ENCODE results near the gene CCSER1.

The CCSER1 gene

DNA sequence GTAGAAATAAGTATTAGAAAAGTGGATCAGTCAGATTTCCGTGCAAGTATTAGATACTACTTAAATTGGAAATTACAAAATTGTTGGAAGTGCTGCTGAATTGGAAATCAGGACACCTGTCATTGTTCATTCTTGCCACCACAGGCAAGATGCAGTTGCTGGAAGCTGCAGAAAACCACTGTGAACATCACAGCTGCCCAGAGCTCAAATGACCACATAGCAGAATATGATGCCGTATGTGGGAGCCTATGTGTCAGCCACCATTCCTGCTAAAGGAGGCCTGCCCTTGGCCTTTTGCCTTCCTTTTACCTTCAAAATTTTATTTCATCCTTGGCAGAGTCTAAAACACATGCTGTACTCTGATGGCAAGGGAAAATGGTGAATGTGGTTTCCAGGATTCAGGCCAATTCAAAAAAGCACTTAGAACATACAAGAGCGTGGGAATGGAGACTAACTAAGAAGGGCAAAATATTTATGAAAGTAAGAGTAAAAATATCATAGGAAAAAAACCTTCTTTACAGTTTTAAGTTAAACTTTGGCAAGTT, 1171.0 kb downstream of the CCSER1 start:
- DNase-seq (ENCODE audit: insufficient read length, low spot score), result no peak
- TF ChIP-seq, protein P1, sequence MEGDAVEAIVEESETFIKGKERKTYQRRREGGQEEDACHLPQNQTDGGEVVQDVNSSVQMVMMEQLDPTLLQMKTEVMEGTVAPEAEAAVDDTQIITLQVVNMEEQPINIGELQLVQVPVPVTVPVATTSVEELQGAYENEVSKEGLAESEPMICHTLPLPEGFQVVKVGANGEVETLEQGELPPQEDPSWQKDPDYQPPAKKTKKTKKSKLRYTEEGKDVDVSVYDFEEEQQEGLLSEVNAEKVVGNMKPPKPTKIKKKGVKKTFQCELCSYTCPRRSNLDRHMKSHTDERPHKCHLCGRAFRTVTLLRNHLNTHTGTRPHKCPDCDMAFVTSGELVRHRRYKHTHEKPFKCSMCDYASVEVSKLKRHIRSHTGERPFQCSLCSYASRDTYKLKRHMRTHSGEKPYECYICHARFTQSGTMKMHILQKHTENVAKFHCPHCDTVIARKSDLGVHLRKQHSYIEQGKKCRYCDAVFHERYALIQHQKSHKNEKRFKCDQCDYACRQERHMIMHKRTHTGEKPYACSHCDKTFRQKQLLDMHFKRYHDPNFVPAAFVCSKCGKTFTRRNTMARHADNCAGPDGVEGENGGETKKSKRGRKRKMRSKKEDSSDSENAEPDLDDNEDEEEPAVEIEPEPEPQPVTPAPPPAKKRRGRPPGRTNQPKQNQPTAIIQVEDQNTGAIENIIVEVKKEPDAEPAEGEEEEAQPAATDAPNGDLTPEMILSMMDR (IDR thresholded peaks at IDR 0.05; ENCODE audit: insufficient read depth, missing control alignments), result no peak
- FAIRE-seq, result no peak

DNA sequence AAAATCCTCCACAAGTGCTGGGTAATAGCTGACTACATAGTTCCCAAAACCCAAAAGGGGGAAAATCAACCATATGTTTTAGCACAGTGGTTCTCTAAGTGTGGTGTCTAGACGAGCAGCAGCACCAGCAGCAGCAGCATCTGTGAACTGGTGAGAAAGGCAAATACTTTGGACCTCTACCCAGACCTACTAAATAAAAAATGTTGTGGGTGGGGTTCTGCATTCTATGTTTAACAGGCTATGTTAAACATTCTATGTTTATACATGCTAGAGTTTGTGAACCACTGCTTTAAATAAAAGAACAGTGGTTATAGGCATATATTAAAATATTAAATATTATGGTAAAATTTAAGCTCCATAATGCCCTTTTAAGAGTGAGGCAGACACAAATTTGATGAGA, 1171.6 kb downstream of the CCSER1 start:
- TF ChIP-seq, protein P1 (IDR thresholded peaks at IDR 0.05; ENCODE audit: insufficient read depth, missing control alignments), result no peak
- DNase-seq (ENCODE audit: insufficient read length, low spot score) (no peak), FAIRE-seq (no peak)

DNA sequence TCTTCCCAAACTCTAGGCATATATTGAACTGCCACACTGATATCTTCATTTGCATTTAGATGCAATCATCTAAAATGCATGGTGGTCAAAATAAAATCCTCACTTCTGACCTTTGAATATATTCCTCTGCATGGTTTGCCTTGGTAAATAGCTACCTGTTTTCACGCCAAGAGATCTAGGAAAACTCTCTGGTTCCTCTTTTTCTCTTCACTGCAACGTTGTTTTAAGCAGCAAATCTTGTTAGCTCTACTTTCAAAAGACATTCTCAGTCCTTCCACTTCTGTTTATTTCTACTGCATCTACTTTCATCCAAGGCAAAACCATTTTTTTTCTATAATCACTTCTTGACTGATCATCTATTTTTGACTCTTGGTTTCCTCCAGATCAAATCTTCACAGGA, 1174.9 kb downstream of the CCSER1 start:
- no peak for FAIRE-seq
- no peak for DNase-seq (ENCODE audit: insufficient read length, low spot score)
- TF ChIP-seq, protein P1 (IDR thresholded peaks at IDR 0.05; ENCODE audit: insufficient read depth, missing control alignments), result no peak

DNA sequence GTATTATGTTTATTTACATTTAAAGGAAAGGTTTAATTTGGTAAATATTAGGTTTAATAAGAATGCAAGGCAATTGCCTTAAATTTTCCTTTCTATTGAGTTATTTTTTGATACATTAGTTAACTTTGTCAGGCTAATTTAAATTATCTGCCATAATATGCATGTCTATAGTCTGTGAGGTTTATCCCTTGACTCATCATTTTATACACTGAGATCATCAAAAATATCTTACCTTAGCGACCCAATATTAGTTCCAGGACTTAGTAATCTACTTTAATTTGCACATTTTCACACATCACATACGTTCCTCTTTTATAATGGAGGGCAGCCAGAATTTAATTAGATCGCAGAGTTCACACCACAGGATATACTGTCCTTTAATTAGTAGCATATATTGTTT, 1177.1 kb downstream of the CCSER1 start:
- TF ChIP-seq, protein P1 (IDR thresholded peaks at IDR 0.05; ENCODE audit: insufficient read depth, missing control alignments), result no peak
- no peak for DNase-seq (ENCODE audit: insufficient read length, low spot score)
- no peak for FAIRE-seq

DNA sequence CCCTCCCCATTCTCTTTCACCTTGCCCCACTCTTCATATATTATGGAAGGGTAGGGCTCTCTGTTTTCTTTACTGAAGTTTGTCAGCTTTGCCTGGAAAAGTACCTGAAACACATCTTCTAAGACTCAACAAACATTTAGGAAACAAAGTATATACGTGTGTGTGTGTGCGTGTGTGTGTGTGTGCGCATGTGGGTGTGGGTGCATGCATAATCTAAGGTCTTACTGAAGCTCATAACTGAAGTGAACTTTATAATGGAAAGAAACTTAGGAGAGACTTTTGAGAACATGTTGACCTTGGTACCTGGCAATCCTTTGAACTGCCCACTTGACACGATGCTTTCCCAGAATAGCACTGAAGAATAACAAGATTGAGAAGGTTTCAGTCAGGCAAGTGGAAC, 1190.2 kb downstream of the CCSER1 start:
- no peak for DNase-seq (ENCODE audit: insufficient read length, low spot score)
- TF ChIP-seq, protein P1 (IDR thresholded peaks at IDR 0.05; ENCODE audit: insufficient read depth, missing control alignments), result no peak
- no peak for FAIRE-seq

DNA sequence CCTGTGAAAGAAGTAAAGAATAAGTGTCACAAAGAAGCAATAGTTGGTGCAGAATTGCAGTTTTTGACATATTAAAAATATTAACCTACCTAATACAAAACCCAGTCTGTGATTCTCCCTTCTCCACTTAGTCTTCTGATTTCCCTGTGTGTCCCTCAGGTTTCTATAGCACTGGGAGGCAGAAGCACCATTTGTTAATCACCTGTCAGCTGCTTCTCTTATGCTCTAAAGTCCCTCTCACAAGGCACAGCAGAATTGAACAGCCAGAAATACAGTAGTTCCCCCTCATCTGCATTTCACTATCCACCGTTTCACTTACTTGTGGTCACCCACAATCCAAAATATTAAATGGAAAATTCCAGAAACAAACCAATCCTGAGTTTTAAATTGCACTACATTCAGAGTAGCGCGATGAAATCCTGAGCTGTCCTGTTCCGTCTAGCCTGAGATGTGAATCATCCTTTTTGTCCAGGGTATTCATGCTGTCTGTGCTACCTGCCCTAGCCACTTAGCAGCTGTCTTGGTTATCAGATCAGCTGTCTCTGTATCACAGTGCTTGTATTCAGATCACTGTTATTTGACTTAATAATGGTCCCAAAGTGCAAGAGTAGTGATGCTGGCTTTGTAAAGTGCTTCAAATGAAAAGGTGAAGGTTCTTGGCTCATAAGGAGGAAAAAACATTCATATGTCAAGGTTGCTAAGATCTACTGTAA, 1192.5 kb downstream of the CCSER1 start:
- DNase-seq (ENCODE audit: insufficient read length, low spot score) (no peak), FAIRE-seq (no peak)
- TF ChIP-seq, protein P1 (IDR thresholded peaks at IDR 0.05; ENCODE audit: insufficient read depth, missing control alignments), result no peak

DNA sequence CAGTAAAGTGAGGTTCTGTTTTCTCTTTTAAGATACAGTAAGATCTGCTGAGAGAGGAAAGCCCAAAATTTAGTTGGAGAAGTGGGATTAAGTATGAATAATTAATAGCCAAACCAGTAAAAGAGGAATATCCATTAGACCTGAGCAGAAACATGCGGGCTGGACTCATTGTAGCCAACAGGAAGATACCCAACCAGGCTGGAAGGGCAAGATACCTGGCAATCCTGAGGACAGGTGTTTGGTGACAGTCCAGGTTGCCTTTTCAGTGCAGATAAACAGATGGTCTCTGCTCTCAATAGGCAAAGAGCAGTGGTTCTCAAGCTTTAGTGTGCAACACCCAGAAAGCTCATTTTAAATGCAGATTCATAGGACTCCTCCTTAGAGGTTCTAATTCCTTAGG, 1195.8 kb downstream of the CCSER1 start:
- TF ChIP-seq, protein P1 (IDR thresholded peaks at IDR 0.05; ENCODE audit: insufficient read depth, missing control alignments), result no peak
- DNase-seq (ENCODE audit: insufficient read length, low spot score) (no peak), FAIRE-seq (no peak)

All from D721Med (cell line).